Measurements from ENCODE around the gene SSU72. TPM values are rescaled to one million over a fixed set of nuclear protein-coding genes. Genes with fewer than 3 reads are reported as not detected.
"Not testable (repeated sequence)": the region's sequence is repeated elsewhere in the genome, so short reads cannot be mapped to it uniquely, and the experiment has no call there.

Gene SSU72
- total RNA-seq, 1 donor from 2014 or later: 118 TPM

DNA sequence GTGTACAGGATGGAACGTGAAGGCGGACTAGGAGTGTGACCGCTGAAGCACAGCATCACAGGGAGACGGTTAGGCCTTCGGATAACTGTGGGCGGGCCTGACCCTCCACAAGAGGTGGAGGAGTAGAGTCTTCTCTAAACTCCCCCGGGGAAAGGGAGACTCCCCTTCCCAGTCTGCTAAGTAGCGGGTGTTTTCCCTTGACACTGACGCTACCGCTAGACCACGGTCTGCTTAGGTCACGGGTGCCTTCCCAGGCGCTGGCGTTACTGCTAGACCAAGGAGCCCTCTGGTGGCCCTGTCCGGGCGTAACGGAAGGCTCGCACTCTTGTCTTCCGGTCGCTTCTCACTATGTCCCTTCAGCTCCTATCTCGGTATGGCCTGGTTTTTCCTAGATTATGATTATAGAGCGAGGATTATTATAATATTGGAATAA, 69.3 kb downstream of the SSU72 start:
- Mint-ChIP-seq H3K4me3 (ENCODE audit: low read depth) (peak overlapping the region; percentile 62), H3K27ac (peak overlapping the region; percentile 95)
- not testable (repeated sequence) for H3K27me3 Mint-ChIP-seq; H3K4me1 Mint-ChIP-seq (ENCODE audit: low read depth); H3K36me3 Mint-ChIP-seq (ENCODE audit: insufficient read depth); DNase-seq (ENCODE audit: low spot score, unreplicated experiment); H3K9me3 Mint-ChIP-seq (ENCODE audit: low read depth)
- TF ChIP-seq, protein P1, sequence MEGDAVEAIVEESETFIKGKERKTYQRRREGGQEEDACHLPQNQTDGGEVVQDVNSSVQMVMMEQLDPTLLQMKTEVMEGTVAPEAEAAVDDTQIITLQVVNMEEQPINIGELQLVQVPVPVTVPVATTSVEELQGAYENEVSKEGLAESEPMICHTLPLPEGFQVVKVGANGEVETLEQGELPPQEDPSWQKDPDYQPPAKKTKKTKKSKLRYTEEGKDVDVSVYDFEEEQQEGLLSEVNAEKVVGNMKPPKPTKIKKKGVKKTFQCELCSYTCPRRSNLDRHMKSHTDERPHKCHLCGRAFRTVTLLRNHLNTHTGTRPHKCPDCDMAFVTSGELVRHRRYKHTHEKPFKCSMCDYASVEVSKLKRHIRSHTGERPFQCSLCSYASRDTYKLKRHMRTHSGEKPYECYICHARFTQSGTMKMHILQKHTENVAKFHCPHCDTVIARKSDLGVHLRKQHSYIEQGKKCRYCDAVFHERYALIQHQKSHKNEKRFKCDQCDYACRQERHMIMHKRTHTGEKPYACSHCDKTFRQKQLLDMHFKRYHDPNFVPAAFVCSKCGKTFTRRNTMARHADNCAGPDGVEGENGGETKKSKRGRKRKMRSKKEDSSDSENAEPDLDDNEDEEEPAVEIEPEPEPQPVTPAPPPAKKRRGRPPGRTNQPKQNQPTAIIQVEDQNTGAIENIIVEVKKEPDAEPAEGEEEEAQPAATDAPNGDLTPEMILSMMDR (IDR thresholded peaks at IDR 0.05; ENCODE audit: unreplicated experiment): peak; percentile 34

DNA sequence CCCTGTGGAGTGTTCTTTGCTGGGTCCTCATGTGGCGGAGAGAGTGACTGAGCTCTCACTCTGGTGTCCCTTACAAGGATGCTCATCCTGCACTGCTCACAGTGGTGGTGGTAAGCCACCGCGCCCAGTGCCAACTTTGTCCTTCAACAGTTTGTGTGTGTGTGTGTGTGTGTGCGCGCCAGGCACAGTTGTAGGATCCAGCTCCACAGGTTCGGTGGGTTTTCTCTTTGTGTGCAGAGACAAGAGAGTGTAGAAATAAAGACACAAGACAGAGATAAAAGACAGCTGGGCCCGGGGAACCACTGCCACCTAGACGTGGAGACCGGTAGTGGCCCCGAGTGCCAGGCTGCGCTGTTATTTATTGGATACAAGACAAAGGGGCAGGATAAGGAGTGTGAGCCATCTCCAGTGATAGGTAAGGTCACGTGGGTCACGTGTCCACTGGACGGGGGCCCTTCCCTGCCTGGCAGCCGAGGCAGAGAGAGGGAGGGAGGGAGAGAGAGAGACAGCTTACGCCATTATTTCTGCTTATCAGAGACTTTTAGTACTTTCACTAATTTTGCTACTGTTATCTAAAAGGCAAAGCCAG, 69.8 kb downstream of the SSU72 start:
- Mint-ChIP-seq H3K4me3 (ENCODE audit: low read depth) (peak overlapping the region; percentile 62), H3K27ac (peak overlapping the region; percentile 95)
- H3K36me3 Mint-ChIP-seq (ENCODE audit: insufficient read depth); H3K9me3 Mint-ChIP-seq (ENCODE audit: low read depth); H3K27me3 Mint-ChIP-seq; H3K4me1 Mint-ChIP-seq (ENCODE audit: low read depth): not testable (repeated sequence)
- peak; percentile 39 for DNase-seq (ENCODE audit: low spot score, unreplicated experiment)
- TF ChIP-seq, protein P1 (IDR thresholded peaks at IDR 0.05; ENCODE audit: unreplicated experiment): peak; percentile 66

DNA sequence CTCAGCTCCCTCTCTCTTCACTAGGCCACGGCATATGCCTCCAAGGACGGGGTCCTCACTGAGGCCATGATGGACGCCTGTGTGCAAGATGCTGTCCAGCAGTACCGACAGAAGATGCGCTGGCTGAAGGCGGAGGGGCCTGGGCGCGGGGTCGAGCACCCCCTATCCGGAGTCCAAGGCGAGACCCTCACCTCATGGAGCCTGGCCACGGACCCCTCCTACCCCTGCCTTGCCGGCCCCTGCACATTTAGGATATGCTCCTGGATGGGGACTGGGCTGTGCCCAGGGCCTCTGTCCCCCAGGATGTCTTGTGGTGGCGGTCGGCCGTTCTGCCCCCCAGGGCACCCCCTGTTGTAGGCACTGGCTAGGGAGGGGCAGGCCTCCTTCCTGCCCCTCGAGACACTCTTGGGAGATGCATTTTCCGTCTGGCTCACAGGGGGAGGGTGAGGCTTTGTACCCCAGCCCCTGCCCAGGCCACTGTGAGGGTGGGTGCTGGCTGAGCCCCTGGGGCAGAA, 79.1 kb downstream of the SSU72 start:
- not testable (repeated sequence) for H3K27ac Mint-ChIP-seq; H3K4me1 Mint-ChIP-seq (ENCODE audit: low read depth); DNase-seq (ENCODE audit: low spot score, unreplicated experiment); H3K4me3 Mint-ChIP-seq (ENCODE audit: low read depth); H3K27me3 Mint-ChIP-seq; H3K9me3 Mint-ChIP-seq (ENCODE audit: low read depth)
- peaks cover 26% of the 10 kb centered on the region for H3K36me3 Mint-ChIP-seq (ENCODE audit: insufficient read depth)

DNA sequence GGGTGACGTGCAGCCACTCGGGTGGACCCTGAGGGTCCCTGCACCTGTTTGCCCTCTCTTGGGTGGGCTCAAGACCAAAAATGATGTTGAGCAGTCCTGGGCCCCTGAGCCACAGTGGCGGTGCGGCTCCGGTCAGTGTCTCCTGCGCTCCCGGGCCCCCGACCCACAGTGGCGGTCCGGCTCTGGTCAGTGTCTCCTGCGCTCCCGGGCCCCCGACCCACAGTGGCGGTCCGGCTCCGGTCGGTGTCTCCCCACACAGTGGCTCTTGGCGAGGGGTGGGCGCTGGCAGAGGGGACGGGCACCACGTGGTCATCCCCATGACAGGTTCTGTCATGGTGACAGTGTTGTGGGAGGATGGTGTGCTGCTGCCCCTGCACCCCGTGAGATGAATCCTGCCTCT, 80.4 kb downstream of the SSU72 start:
- H3K4me1 Mint-ChIP-seq (ENCODE audit: low read depth); DNase-seq (ENCODE audit: low spot score, unreplicated experiment); H3K27ac Mint-ChIP-seq; H3K27me3 Mint-ChIP-seq; H3K4me3 Mint-ChIP-seq (ENCODE audit: low read depth); H3K9me3 Mint-ChIP-seq (ENCODE audit: low read depth): not testable (repeated sequence)
- peaks cover 31% of the 10 kb centered on the region for H3K36me3 Mint-ChIP-seq (ENCODE audit: insufficient read depth)

Other genes starting within 250 kb of the SSU72 start
- 1.1 and 1.2 TPM in 2 replicates for gene TAS1R3, start 243.6 kb downstream of the SSU72 start, total RNA-seq
- 60.1 and 63.1 TPM in 2 replicates for gene DVL1, start 225.4 kb downstream of the SSU72 start, total RNA-seq
- gene MXRA8, start 216.3 kb downstream of the SSU72 start, total RNA-seq: 24.3 and 25.0 TPM in 2 replicates
- 107 TPM in 2 replicates for gene AURKAIP1, start 199.7 kb downstream of the SSU72 start, total RNA-seq
- gene CCNL2, start 175.5 kb downstream of the SSU72 start, total RNA-seq: 381 and 386 TPM in 2 replicates
- 104 and 109 TPM in 2 replicates for gene MRPL20, start 167.6 kb downstream of the SSU72 start, total RNA-seq
- 15.1 and 18.1 TPM in 2 replicates for gene ANKRD65, start 153.6 kb downstream of the SSU72 start, total RNA-seq
- 29.7 and 36.8 TPM in 2 replicates for gene VWA1, start 139.2 kb downstream of the SSU72 start, total RNA-seq
- gene ATAD3C, start 125.2 kb downstream of the SSU72 start, total RNA-seq: 1.6 and 1.9 TPM in 2 replicates
- 36.7 and 42.0 TPM in 2 replicates for gene ATAD3B, start 103.1 kb downstream of the SSU72 start, total RNA-seq
- gene ATAD3A, start 62.7 kb downstream of the SSU72 start, total RNA-seq: 37.4 and 38.8 TPM in 2 replicates
- gene TMEM240, start 34.2 kb downstream of the SSU72 start, total RNA-seq: 5.1 and 6.6 TPM in 2 replicates
- gene FNDC10, start 25.3 kb upstream of the SSU72 start, total RNA-seq: 2.7 and 4.2 TPM in 2 replicates
- gene MIB2, start 40.6 kb upstream of the SSU72 start, total RNA-seq: 132 and 144 TPM in 2 replicates
- 4.4 and 5.3 TPM in 2 replicates for gene MMP23B, start 57.3 kb upstream of the SSU72 start, total RNA-seq
- 26.3 and 28.7 TPM in 2 replicates for gene CDK11B, start 84.1 kb upstream of the SSU72 start, total RNA-seq
- 118 and 123 TPM in 2 replicates for gene SLC35E2B, start 117.9 kb upstream of the SSU72 start, total RNA-seq
- 56.1 and 59.4 TPM in 2 replicates for gene CDK11A, start 149.5 kb upstream of the SSU72 start, total RNA-seq
- 86.6 and 87.8 TPM in 2 replicates for gene NADK, start 203.6 kb upstream of the SSU72 start, total RNA-seq

All from progenitor cell of endocrine pancreas (in vitro differentiated cells).